Embryonic facial prominence (tissue), 1 donor: ENCODE data around the gene TEX44.

Experiments used
- DNase-seq: peaks from one replicate; pipeline ENCODE4 v3.0.0-alpha.2; 2016; ENCODE audit errors: extremely low spot score

Gene TEX44

DNA sequence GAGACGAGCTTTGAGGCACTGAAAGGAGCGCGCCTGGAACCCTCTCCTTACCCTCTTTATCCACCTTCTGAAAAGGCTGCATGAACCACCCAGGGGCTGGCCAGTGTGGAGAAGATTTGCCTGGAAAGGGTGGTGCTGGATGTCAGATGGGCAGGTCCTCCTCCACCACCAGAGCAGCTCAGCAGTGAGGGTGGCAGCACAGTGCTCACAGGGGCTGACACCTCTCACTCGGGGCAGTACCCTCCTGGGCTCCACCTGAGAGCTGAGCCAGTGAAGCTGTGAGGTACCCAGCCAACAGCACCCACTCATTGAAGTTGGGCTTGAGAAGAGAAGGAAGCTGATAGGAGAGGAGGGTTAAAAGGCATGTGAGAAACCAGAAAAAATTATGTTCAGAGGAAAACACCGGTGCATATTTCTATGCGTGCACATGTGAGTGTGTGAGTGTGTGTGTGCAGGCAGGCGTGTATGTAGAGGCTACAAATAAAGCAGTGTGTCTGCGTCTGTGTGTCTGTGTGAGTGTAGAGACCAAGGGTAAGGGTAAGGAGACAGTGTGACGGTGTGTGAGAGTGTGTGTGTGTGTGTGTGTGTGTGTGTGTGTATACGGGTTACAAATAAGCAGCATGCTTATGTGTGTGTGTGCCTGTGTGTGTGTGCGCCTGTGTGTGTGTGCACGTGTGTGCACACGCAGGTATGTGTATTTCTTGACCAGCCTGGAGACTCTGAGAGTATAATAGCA is 40.7 kb downstream of the TEX44 start:
- DNase-seq, result no peak

DNA sequence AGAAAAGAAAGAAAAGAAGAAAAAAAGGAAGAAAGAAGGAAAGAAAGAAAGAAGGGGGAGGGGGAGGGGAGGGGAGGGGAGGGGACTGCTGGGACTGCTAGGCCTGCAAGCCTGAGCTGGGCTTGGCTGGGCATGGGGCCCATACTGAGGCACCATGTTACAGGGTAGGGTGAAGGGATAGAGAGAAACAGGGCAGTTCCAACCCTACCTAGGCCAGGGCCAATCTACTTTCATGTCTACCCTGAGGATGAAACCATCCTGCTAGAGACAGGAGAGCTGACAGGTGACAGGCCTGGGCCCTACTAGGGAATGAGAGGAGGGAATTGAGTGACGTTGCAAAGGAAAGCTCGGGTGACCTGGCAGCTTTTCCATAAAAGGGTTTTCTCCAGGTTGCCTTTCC is 41.7 kb downstream of the TEX44 start:
- no peak for DNase-seq

DNA sequence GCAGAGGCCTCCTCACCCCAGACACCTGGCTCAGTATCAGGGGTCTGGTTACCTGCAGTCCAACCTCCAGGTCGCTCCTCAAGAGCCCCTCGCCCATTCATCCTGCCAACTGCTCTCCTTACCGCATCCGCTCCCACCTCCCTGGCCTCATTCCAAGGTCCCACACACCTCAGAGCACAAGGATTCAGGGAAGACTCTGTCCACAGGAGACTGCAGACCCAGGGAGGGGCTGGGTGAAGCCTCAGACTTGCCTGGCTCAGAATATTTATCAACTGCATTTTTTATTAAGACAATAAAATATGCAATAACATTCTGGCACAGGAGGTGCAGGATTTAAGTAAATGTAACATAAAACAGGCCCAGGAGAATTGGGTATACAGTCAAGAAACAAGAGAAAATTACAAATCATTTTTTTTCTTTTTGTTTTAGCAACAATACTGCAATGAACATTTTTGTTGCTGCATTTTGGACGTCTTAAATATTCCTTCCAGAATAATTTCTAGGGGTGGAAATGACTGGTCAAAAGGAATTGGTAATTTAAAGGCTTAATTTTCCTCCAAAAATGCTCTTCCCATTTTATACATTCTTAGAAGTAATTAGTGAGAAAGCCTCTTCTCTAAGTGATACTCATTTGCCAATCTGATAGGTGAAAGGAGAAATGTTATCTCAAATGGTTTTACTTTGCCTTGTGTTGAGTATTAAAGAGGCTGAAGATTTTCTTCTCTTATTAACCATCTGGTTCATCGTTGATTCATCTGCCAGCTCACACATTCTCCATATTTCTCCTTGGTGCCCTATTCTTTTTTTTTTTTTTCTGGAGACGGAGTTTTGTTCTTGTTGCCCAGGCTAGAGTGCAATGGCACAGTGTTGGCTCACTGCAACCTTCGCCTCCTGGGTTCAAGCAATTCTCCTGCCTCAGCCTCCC is 42.5 kb downstream of the TEX44 start:
- DNase-seq, result no peak

DNA sequence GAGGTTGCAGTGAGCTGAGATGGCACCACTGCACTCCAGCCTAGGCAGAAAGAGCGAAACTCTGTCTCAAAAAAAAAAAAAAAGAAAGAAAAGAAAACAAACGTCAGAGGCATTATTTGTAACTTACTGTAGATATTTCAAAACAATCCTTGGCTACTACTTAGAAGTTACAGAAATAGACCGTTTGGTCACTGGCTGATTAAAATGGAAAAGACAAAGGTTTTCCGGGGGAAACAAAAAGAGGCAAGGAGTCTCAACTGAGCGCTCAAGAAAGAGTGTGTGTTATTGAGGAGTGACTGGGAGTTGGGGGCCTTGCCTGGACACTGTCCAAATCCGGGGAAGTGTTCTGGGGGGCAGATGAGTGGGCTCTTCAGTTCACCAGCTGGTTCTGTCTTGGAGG is 47.6 kb downstream of the TEX44 start:
- no peak for DNase-seq

DNA sequence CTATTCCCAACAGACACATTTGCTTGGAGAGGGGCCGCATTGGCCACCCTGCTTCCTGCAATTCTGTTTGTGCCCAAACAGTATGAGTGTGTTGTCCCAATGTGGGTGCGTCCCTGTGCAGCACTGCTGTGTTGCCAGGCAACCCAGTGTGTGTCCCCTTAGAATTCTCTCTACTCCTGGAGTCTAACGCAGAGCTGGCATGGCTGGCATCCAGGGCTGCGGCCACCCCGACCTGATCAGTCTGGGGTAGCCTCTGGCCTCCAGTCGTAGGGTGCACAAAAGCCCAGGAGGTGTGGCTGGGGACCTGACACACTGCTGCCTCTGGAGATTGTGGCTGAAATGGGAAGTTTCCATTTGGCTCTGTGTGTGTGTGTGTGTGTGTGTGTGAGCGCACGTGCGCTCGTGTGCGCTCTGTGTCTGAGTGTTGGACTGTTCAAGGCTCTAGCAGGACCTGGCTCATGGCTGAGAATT is 48.0 kb downstream of the TEX44 start:
- DNase-seq, result no peak

DNA sequence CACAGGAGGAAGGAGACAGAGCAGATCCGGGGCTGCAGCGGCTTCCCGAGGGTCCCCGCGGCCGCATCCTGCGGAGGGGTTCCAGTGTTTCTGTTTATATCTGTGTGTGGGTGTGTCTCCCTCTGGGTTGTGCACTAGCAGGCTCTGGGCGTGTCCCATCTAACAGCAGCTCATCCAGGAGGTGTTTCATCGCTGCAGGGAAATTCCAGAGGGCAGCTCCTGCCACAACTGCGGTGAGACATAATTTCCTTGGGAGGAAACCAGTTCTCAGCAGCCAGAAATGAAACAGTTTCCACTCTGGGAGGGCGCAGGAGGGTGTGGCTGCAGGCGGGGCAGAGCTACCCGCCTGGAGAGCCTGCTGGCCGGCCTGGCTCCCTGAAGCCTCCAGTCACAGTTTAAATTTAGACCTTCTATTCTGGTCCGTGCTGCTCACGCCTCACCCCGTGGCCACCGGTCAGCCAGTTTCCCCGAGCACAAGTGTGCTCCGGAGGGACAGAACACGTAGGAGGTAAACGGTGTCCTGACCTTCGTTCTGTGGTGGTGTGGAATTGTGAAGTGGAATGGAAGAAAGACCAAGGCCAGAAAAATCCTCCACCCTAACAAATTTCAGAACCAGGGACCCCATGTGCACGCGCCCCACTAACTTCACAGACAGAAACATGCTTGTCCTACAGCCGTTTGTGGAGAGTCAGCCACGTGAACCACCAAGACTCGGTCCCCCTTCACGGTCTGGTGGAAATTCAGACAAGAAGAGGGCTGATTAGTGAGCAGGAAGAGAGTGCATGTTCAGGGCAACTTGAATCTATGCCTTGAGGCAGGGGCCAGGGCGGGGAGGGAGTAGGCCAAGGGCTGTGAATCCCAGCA is 50.2 kb downstream of the TEX44 start:
- DNase-seq, result peak; percentile 75

DNA sequence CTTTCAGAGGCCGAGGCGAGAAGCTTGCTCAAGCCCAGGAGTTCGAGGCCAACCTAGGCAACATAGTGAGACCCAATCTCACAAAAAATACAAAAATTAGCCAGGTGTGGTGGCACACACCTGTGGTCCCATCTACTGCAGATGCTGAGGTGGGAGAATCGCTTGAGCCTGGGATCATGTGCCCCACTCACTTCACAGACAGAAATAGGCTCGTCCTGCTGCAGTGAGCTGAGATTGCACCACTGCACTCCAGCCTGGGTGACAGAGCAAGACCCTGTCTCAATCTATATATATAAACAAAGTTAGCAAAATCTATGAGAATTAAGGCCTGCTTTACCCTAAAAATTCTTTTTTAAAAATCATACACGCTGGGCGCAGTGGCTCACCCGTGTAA is 50.8 kb downstream of the TEX44 start:
- DNase-seq, result no peak
